Measurements from ENCODE around the gene C8A. TPM values are rescaled to one million over a fixed set of nuclear protein-coding genes. Genes with fewer than 3 reads are reported as not detected.

Gene C8A
- polyA plus RNA-seq, 1 donor (not counting 4 experiments of a cell fraction or from before 2014, with no cell fraction given): not detected

- TF ChIP-seq CTCF (optimal IDR thresholded peaks at IDR 0.05 in 1 of 3, IDR thresholded peaks at IDR 0.05 in 1 of 3, conservative IDR thresholded peaks at IDR 0.05 in 1 of 3; ENCODE audit: extremely low read depth in 1 of 3, insufficient read depth in 2 of 3, low read length in 3 of 3): no peak
- no peak for TF ChIP-seq EZH2 (IDR thresholded peaks at IDR 0.05; ENCODE audit: low read length)
- Histone ChIP-seq H3K9me3 (ENCODE audit: control insufficient read depth, low read depth, low read length) (no peaks in the 10 kb centered on the region), H3K27ac (ENCODE audit: control insufficient read depth, insufficient read depth, low read length) (no peak overlapping the region), H3K9me1 (ENCODE audit: control insufficient read depth, extremely low read depth, insufficient read depth, low read length) (no peaks in the 10 kb centered on the region), H3K9ac (ENCODE audit: control insufficient read depth, extremely low read depth, insufficient read depth, low read length) (no peak overlapping the region), H3K27me3 (ENCODE audit: control insufficient read depth, extremely low read depth, insufficient read depth, low read length) (no peaks in the 10 kb centered on the region), H4K20me1 (ENCODE audit: control insufficient read depth, extremely low read depth, insufficient read depth, low read length) (no peaks in the 10 kb centered on the region), H3K4me2 (ENCODE audit: control insufficient read depth, extremely low read depth, insufficient read depth, low read depth, low read length) (no peak overlapping the region), H3K79me2 (ENCODE audit: control insufficient read depth, insufficient read depth, low read length) (no peaks in the 10 kb centered on the region), H3K4me3 (ENCODE audit: control insufficient read depth in 2 of 3, extremely low read depth in 1 of 3, insufficient read depth in 2 of 3, low read depth in 1 of 3, low read length in 3 of 3) (no peak overlapping the region), H3K4me1 (ENCODE audit: control insufficient read depth, extremely low read depth, insufficient read depth, low read length) (no peaks in the 10 kb centered on the region), H3K36me3 (ENCODE audit: control insufficient read depth in 2 of 2, extremely low read depth in 1 of 2, insufficient read depth in 2 of 2, low read length in 2 of 2) (no peaks in the 10 kb centered on the region), H2AFZ (ENCODE audit: control insufficient read depth, low read length) (no peak overlapping the region)
- FAIRE-seq (no peak), DNase-seq (ENCODE audit: low read depth, low spot score) (no peak)
- dilution Hi-C loops (cut with MboI; ENCODE audit: extremely low pct_ligation_motif_present, low sequenced_read_pairs): no loop called here
Observed at GRCh38 chr1:56852476-56852875, 2.1 kb upstream of the C8A start.

GRCh38 chr1:56855190-56855589 is 593 bp downstream of the C8A start:
- Histone ChIP-seq H3K9ac (ENCODE audit: control insufficient read depth, extremely low read depth, insufficient read depth, low read length) (no peak overlapping the region), H3K4me1 (ENCODE audit: control insufficient read depth, extremely low read depth, insufficient read depth, low read length) (no peaks in the 10 kb centered on the region), H3K4me3 (ENCODE audit: control insufficient read depth in 2 of 3, extremely low read depth in 1 of 3, insufficient read depth in 2 of 3, low read depth in 1 of 3, low read length in 3 of 3) (no peak overlapping the region), H3K9me3 (ENCODE audit: control insufficient read depth, low read depth, low read length) (no peaks in the 10 kb centered on the region), H4K20me1 (ENCODE audit: control insufficient read depth, extremely low read depth, insufficient read depth, low read length) (no peaks in the 10 kb centered on the region), H3K27me3 (ENCODE audit: control insufficient read depth, extremely low read depth, insufficient read depth, low read length) (no peaks in the 10 kb centered on the region), H3K4me2 (ENCODE audit: control insufficient read depth, extremely low read depth, insufficient read depth, low read depth, low read length) (no peak overlapping the region), H3K9me1 (ENCODE audit: control insufficient read depth, extremely low read depth, insufficient read depth, low read length) (no peaks in the 10 kb centered on the region), H3K36me3 (ENCODE audit: control insufficient read depth in 2 of 2, extremely low read depth in 1 of 2, insufficient read depth in 2 of 2, low read length in 2 of 2) (no peaks in the 10 kb centered on the region), H3K79me2 (ENCODE audit: control insufficient read depth, insufficient read depth, low read length) (no peaks in the 10 kb centered on the region), H3K27ac (ENCODE audit: control insufficient read depth, insufficient read depth, low read length) (no peak overlapping the region), H2AFZ (ENCODE audit: control insufficient read depth, low read length) (no peak overlapping the region)
- dilution Hi-C loops (cut with MboI; ENCODE audit: extremely low pct_ligation_motif_present, low sequenced_read_pairs): no loop called here
- DNase-seq (ENCODE audit: low read depth, low spot score): no peak
- TF ChIP-seq EZH2 (IDR thresholded peaks at IDR 0.05; ENCODE audit: low read length) (no peak), CTCF (optimal IDR thresholded peaks at IDR 0.05 in 1 of 3, IDR thresholded peaks at IDR 0.05 in 1 of 3, conservative IDR thresholded peaks at IDR 0.05 in 1 of 3; ENCODE audit: extremely low read depth in 1 of 3, insufficient read depth in 2 of 3, low read length in 3 of 3) (no peak)
- no peak for FAIRE-seq

Measured in keratinocyte (primary cell).